Motor neuron (in vitro differentiated cells): ENCODE results near the gene GEMIN7. TPM values are rescaled to one million over a fixed set of nuclear protein-coding genes. Genes with fewer than 3 reads are reported as not detected.

Experiments used
- ATAC-seq, 8 experiments: fragments of 200-7000 bp; cut with Tn5 transposase; replicated peaks in 6 of 8; 2 replicates each; pipeline ENCODE4 v1.8.0; 2021; ENCODE audit warnings: mild to moderate bottlenecking in 8 of 8, moderate library complexity in 8 of 8
- H3K27ac ChIP-seq, 2 donors: fragments of 250-450 bp; sonication (Bioruptor Pico); 2 replicates each; pipeline ENCODE4 v1.9.0; 2021; ENCODE audit warnings: antibody characterized with exemption in 2 of 2, mild to moderate bottlenecking in 2 of 2, moderate library complexity in 1 of 2
- H3K4me1 ChIP-seq, 2 donors: fragments of 250-450 bp; sonication (Bioruptor Pico); replicated peaks in 1 of 2; 2 replicates each; pipeline ENCODE4 v1.6.1; 2021; ENCODE audit warnings: antibody characterized with exemption in 2 of 2, mild to moderate bottlenecking in 2 of 2, moderate library complexity in 1 of 2
- H3K4me3 ChIP-seq, 5 donors: fragments of 250-450 bp; sonication (Bioruptor Pico); 2 replicates each; pipeline ENCODE4 v1.9.0; 2021; ENCODE audit warnings: antibody characterized with exemption in 5 of 5, mild to moderate bottlenecking in 5 of 5, moderate library complexity in 4 of 5
- WGBS, 10 experiments: fragments of 450-650 bp; shearing (Covaris generic); methylation state at CpG; one replicate each; pipeline ENCODE4 v1.0.0; 2022; 5-methylcytosine and 5-hydroxymethylcytosine counted together
- in situ Hi-C, 9 experiments: fragments of 400-800 bp; cut with MboI; loops; one replicate each; pipeline ENCODE4 v1.15.0; 2021; ENCODE audit warnings: low sequenced_read_pairs in 9 of 9, low pct_unique_long_range_greater_than_20kb in 2 of 9; ENCODE audit not compliant: unreplicated experiment in 9 of 9
- total RNA-seq, 8 experiments: library from RNA; unstranded; fragments of 300-600 nt; gene quantifications; 2 replicates each; pipeline versions ENCODE4 v1.2.3 to v1.2.4, GENCODE V29; 2022

The GEMIN7 gene
- 10 to 100 TPM; 15.5 to 33.8 (median 20.5) TPM for total RNA-seq

GRCh38 chr19:45079063-45079910 lies at the start of gene GEMIN7:
Gene GEMIN7 (plus strand): TSS chr19:45079260. CDS start chr19:45090115, 10,855 bp downstream.
- in situ Hi-C loops: no loop called here
- WGBS, 10 experiments: 0 to 7% (median 0%) methylated on average over 1 to 13 of the region's 61 CpGs; no CpG with 5 or more reads in 1 of the 10 experiments
- ATAC-seq: peak; percentile 72 to 89 (median 83)
- Histone ChIP-seq H3K27ac (peak within 1 kb of the TSS; percentile 92 to 97), H3K4me1 (peaks cover 11 to 33% of the 10 kb centered on the region in 2 donors), H3K4me3 (peak within 1 kb of the TSS; percentile 90 to 98 (median 95))

- no peak overlapping the region for H3K27ac ChIP-seq
- ATAC-seq: no peak
- WGBS, 10 experiments: 74 to 100% (median 87%) methylated on average over 1 to 6 of the region's 6 CpGs
- no peak overlapping the region for H3K4me3 ChIP-seq
- H3K4me1 ChIP-seq: no peaks in the 10 kb centered on the region
- in situ Hi-C loops: no loop called here
These were observed 48.2 kb upstream of the GEMIN7 start for GRCh38 chr19:45030825-45031224.

GRCh38 chr19:45032421-45032820 lies 46.6 kb upstream of the GEMIN7 start:
- in situ Hi-C loops: no loop called here
- H3K4me1 ChIP-seq: no peaks in the 10 kb centered on the region
- 40 to 100% (median 93%) methylated on average over 1 to 3 of the region's 18 CpGs; no CpG with 5 or more reads in 4 of the 10 experiments for WGBS, 10 experiments
- no peak overlapping the region for H3K27ac ChIP-seq
- no peak for ATAC-seq
- no peak overlapping the region for H3K4me3 ChIP-seq

- ATAC-seq: no peak
- WGBS, 10 experiments: 80 to 100% (median 90%) methylated on average over 1 to 6 of the region's 6 CpGs; no CpG with 5 or more reads in 5 of the 10 experiments
- in situ Hi-C loops: no loop called here
- H3K4me3 ChIP-seq: no peak overlapping the region
- peaks cover 7 to 11% of the 10 kb centered on the region in 2 donors for H3K4me1 ChIP-seq
- H3K27ac ChIP-seq: no peak overlapping the region
These were observed 43.3 kb upstream of the GEMIN7 start for GRCh38 chr19:45035755-45036154.

GRCh38 chr19:45037393-45038169 lies 41.5 kb upstream of the GEMIN7 start:
- Histone ChIP-seq H3K4me1 (peaks cover 7 to 11% of the 10 kb centered on the region in 2 donors), H3K4me3 (no peak overlapping the region), H3K27ac (no peak overlapping the region)
- WGBS, 10 experiments: 60 to 100% (median 87%) methylated on average over 2 to 8 of the region's 37 CpGs; no CpG with 5 or more reads in 3 of the 10 experiments
- in situ Hi-C loops: no loop called here
- no peak for ATAC-seq

GRCh38 chr19:45038931-45039893 lies 39.8 kb upstream of the GEMIN7 start, which contains the start of gene CLASRP:
Gene CLASRP (plus strand): TSS chr19:45039045. CDS start chr19:45040213, 1,168 bp downstream.
- peak; percentile 93 to 98 (median 96) for ATAC-seq
- H3K27ac ChIP-seq: peak within 1 kb of the TSS; percentile 86 to 92
- in situ Hi-C loops: no loop called here
- H3K4me3 ChIP-seq: peak within 1 kb of the TSS; percentile 74 to 96 (median 81)
- 0 to 9% (median 0%) methylated on average over 2 to 26 of the region's 62 CpGs; no CpG with 5 or more reads in 2 of the 10 experiments for WGBS, 10 experiments
- peaks cover 7 to 11% of the 10 kb centered on the region in 2 donors for H3K4me1 ChIP-seq

GRCh38 chr19:45040059-45040771 lies 38.8 kb upstream of the GEMIN7 start:
- H3K4me1 ChIP-seq: peaks cover 7 to 11% of the 10 kb centered on the region in 2 donors
- in situ Hi-C loops: no loop called here
- H3K4me3 ChIP-seq: peak overlapping the region; percentile 74 to 96 (median 81)
- WGBS, 10 experiments: 20 to 100% (median 87%) methylated on average over 1 to 12 of the region's 19 CpGs; no CpG with 5 or more reads in 2 of the 10 experiments
- no peak for ATAC-seq
- H3K27ac ChIP-seq: no peak overlapping the region

- no peak overlapping the region for H3K4me3 ChIP-seq
These were observed 37.9 kb upstream of the GEMIN7 start for GRCh38 chr19:45041125-45041524.

GRCh38 chr19:45045671-45046353 lies 33.2 kb upstream of the GEMIN7 start:
- 67 to 98% (median 92%) methylated on average over 2 to 10 of the region's 14 CpGs; no CpG with 5 or more reads in 1 of the 10 experiments for whole genome bisulfite sequencing, 10 experiments
- Histone ChIP-seq H3K27ac (no peak overlapping the region), H3K4me1 (no peaks in the 10 kb centered on the region), H3K4me3 (no peak overlapping the region)
- in situ Hi-C loops: no loop called here
- peak in 4 of 8 experiments; percentile 30 to 96 (median 78) for ATAC-seq

More at GRCh38 chr19:45041125-45041524, 37.9 kb upstream of the GEMIN7 start:
- no peak overlapping the region for H3K27ac ChIP-seq
- peaks cover 7 to 11% of the 10 kb centered on the region in 2 donors for H3K4me1 ChIP-seq
- ATAC-seq: no peak
- WGBS, 10 experiments: 84 to 97% (median 93%) methylated on average over 2 to 6 of the region's 6 CpGs; no CpG with 5 or more reads in 4 of the 10 experiments
- in situ Hi-C loops: no loop called here

GRCh38 chr19:45046355-45046754 lies 32.7 kb upstream of the GEMIN7 start:
- H3K27ac ChIP-seq: no peak overlapping the region
- in situ Hi-C loops: no loop called here
- WGBS, 10 experiments: 95 to 100% (median 100%) methylated on average over 1 to 7 of the region's 7 CpGs; no CpG with 5 or more reads in 4 of the 10 experiments
- no peak for ATAC-seq
- no peaks in the 10 kb centered on the region for H3K4me1 ChIP-seq
- H3K4me3 ChIP-seq: no peak overlapping the region

- H3K27ac ChIP-seq: no peak overlapping the region
- in situ Hi-C loops: no loop called here
- ATAC-seq: no peak
These were observed 31.8 kb upstream of the GEMIN7 start for GRCh38 chr19:45047188-45047797.

More at GRCh38 chr19:45047188-45047797, 31.8 kb upstream of the GEMIN7 start:
- no peak overlapping the region for H3K4me3 ChIP-seq
- H3K4me1 ChIP-seq: no peaks in the 10 kb centered on the region
- WGBS, 10 experiments: 56 to 100% (median 92%) methylated on average over 3 to 7 of the region's 7 CpGs
